A549 (cell line): ENCODE measurements around the gene FLVCR2.

Source experiments
- EP300 ChIP-seq, 2 experiments: fragments of >200 bp; sonication (Bioruptor Twin); formaldehyde crosslinking; IDR thresholded peaks; 2 replicates in 1 of 2; 3 replicates in 1 of 2; pipeline ENCODE4 v1.6.1; 2016 to 2017
- NPAS2 ChIP-seq: fragments of 250-450 bp; sonication (Bioruptor Pico); IDR thresholded peaks from 2 replicates; pipeline ENCODE4 v1.8.0; 2022; ENCODE audit warnings: mild to moderate bottlenecking, moderate library complexity, borderline replicate concordance
- POLR2A ChIP-seq: IDR thresholded peaks from 2 replicates; pipeline ENCODE4 v1.6.1; 2012; ENCODE audit warnings: mild to moderate bottlenecking, low read length
- RFX5 ChIP-seq: fragments of 450-650 bp; IDR thresholded peaks from 2 replicates; pipeline ENCODE4 v1.7.1; 2014; ENCODE audit warnings: antibody characterized with exemption, mild to moderate bottlenecking, moderate library complexity
- TF ChIP-seq, protein P1 (sequence below): fragments of >200 bp; sonication (Bioruptor Twin); formaldehyde crosslinking; IDR thresholded peaks from 3 replicates; pipeline ENCODE4 v1.5.1; 2016

DNA sequence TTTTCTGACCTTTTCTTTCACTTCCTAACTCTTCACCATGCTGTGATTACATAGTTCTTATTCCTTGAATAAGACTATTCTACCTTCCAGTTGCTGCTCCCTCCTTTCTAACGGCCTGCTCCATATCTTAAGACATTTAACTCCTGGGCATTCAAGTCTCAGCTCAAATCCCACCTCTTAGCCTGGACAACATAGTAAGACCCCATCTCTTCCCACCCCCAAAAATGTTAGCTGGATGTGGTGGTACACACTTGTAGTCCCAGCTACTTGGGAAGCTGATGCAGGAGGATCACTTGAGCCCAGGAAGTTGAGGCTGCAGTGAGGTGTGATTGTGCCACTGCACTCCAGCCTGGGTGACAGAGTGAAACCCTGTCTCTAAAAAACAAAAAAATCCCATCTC is 71.4 kb downstream of the FLVCR2 start:
- TF ChIP-seq, protein P1, sequence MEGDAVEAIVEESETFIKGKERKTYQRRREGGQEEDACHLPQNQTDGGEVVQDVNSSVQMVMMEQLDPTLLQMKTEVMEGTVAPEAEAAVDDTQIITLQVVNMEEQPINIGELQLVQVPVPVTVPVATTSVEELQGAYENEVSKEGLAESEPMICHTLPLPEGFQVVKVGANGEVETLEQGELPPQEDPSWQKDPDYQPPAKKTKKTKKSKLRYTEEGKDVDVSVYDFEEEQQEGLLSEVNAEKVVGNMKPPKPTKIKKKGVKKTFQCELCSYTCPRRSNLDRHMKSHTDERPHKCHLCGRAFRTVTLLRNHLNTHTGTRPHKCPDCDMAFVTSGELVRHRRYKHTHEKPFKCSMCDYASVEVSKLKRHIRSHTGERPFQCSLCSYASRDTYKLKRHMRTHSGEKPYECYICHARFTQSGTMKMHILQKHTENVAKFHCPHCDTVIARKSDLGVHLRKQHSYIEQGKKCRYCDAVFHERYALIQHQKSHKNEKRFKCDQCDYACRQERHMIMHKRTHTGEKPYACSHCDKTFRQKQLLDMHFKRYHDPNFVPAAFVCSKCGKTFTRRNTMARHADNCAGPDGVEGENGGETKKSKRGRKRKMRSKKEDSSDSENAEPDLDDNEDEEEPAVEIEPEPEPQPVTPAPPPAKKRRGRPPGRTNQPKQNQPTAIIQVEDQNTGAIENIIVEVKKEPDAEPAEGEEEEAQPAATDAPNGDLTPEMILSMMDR = no peak
- TF ChIP-seq RFX5 = no peak
- TF ChIP-seq POLR2A = no peak
- TF ChIP-seq EP300 (IDR thresholded peaks at IDR 0.05) = no peak
- TF ChIP-seq NPAS2 (CRISPR knock-in tag) = no peak
